ENCODE measurements around the gene GINM1. TPM values are rescaled to one million over a fixed set of nuclear protein-coding genes. Genes with fewer than 3 reads are reported as not detected.

Gene GINM1
- total RNA-seq, 1 experiment from 2014 or later = 31.7 TPM

DNA sequence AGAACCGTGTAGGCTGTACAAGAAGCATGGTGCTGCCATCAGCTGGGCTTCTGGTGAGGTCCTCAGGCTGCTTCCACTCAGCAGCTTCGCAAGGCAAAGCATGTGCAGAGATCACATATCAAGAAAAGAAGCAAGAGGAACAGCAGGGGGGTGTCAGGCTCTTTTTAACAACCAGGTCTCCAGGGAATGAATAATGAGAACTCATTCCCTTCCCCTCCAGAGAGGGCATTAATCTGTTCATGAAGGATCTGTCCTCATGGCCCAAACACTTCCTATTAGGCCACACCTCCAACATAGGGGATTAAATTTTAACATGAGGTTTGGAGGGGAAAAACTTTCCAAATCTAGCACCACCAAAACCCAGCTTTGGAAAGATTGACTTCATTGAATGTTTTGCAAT is 20.0 kb downstream of the GINM1 start:
- ATAC-seq (no peak), DNase-seq (ENCODE audit: low read depth, low spot score) (no peak)
- BruUV-seq (replicated peaks) = no TSS peak
- Histone ChIP-seq H3K27ac (ENCODE audit: low read length) (no peak overlapping the region), H3K4me3 (ENCODE audit: low read depth in 2 of 2, low read length in 2 of 2) (no peak overlapping the region), H3K36me3 (ENCODE audit: control insufficient read depth, insufficient read depth, low read length) (peaks cover 2% of the 10 kb centered on the region; the same call in 1 of the 2 replicates), H3K27me3 (ENCODE audit: control insufficient read depth, insufficient read depth, low read length) (no peaks in the 10 kb centered on the region), H3K4me1 (ENCODE audit: control insufficient read depth, insufficient read depth, low read length) (no peaks in the 10 kb centered on the region), H3K9me3 (ENCODE audit: control insufficient read depth, insufficient read depth, low read depth, low read length) (no peaks in the 10 kb centered on the region)
- in situ Hi-C loops (cut with HindIII; ENCODE audit: low pct_unique_long_range_greater_than_20kb, low sequenced_read_pairs) = no loop called here
- POLR2A ChIA-PET = interaction anchor here (0.5 kb wide), 1 partner anchor 9 kb away, joined by 4 read pairs; no protein-coding TSS in a partner anchor
- CTCF ChIA-PET = no interaction called here
- intact Hi-C loops (cut with micrococcal nuclease; ENCODE audit: unreplicated experiment) = no loop called here
- TF ChIP-seq SIN3A (IDR thresholded peaks at IDR 0.05; ENCODE audit: borderline replicate concordance, insufficient read depth, low read depth, low read length) (no peak), POLR2AphosphoS5 (IDR thresholded peaks at IDR 0.05; ENCODE audit: low read depth, low read length) (no peak), TCF7L2 (IDR thresholded peaks at IDR 0.05; ENCODE audit: low read depth, low read length) (no peak)
- TF ChIP-seq, protein P1, sequence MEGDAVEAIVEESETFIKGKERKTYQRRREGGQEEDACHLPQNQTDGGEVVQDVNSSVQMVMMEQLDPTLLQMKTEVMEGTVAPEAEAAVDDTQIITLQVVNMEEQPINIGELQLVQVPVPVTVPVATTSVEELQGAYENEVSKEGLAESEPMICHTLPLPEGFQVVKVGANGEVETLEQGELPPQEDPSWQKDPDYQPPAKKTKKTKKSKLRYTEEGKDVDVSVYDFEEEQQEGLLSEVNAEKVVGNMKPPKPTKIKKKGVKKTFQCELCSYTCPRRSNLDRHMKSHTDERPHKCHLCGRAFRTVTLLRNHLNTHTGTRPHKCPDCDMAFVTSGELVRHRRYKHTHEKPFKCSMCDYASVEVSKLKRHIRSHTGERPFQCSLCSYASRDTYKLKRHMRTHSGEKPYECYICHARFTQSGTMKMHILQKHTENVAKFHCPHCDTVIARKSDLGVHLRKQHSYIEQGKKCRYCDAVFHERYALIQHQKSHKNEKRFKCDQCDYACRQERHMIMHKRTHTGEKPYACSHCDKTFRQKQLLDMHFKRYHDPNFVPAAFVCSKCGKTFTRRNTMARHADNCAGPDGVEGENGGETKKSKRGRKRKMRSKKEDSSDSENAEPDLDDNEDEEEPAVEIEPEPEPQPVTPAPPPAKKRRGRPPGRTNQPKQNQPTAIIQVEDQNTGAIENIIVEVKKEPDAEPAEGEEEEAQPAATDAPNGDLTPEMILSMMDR (IDR thresholded peaks at IDR 0.05) = no peak
- TF ChIP-seq, protein P2, sequence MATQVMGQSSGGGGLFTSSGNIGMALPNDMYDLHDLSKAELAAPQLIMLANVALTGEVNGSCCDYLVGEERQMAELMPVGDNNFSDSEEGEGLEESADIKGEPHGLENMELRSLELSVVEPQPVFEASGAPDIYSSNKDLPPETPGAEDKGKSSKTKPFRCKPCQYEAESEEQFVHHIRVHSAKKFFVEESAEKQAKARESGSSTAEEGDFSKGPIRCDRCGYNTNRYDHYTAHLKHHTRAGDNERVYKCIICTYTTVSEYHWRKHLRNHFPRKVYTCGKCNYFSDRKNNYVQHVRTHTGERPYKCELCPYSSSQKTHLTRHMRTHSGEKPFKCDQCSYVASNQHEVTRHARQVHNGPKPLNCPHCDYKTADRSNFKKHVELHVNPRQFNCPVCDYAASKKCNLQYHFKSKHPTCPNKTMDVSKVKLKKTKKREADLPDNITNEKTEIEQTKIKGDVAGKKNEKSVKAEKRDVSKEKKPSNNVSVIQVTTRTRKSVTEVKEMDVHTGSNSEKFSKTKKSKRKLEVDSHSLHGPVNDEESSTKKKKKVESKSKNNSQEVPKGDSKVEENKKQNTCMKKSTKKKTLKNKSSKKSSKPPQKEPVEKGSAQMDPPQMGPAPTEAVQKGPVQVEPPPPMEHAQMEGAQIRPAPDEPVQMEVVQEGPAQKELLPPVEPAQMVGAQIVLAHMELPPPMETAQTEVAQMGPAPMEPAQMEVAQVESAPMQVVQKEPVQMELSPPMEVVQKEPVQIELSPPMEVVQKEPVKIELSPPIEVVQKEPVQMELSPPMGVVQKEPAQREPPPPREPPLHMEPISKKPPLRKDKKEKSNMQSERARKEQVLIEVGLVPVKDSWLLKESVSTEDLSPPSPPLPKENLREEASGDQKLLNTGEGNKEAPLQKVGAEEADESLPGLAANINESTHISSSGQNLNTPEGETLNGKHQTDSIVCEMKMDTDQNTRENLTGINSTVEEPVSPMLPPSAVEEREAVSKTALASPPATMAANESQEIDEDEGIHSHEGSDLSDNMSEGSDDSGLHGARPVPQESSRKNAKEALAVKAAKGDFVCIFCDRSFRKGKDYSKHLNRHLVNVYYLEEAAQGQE (IDR thresholded peaks at IDR 0.05; ENCODE audit: insufficient read depth in 1 of 2, low read depth in 2 of 2, low read length in 1 of 2) = no peak

DNA sequence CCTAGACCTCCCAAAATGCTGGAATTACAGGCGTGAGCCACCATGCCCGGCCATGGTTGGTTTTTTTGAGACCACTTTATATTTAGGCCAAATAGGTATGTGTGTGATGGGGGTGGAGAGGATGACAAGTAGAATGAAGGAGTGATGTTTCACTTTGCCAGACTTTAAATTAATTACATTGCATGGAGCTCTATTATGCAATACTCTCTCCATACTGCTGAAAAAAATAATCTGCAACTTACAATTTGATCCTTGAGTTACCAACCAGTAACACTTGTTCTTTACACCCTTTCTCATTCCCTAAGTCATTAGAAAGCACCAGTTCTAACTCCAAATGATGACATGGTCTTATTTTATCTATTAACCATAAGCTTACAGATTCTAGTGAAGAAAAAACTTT is 26.8 kb downstream of the GINM1 start:
- Histone ChIP-seq H3K36me3 (ENCODE audit: control insufficient read depth, insufficient read depth, low read length) (peaks cover 14% of the 10 kb centered on the region; the same call in 1 of the 2 replicates), H3K27ac (ENCODE audit: low read length) (no peak overlapping the region), H3K9me3 (ENCODE audit: control insufficient read depth, insufficient read depth, low read depth, low read length) (no peaks in the 10 kb centered on the region), H3K27me3 (ENCODE audit: control insufficient read depth, insufficient read depth, low read length) (no peaks in the 10 kb centered on the region), H3K4me1 (ENCODE audit: control insufficient read depth, insufficient read depth, low read length) (no peaks in the 10 kb centered on the region), H3K4me3 (ENCODE audit: low read depth in 2 of 2, low read length in 2 of 2) (no peak overlapping the region)
- DNase-seq (ENCODE audit: low read depth, low spot score) = no peak
- intact Hi-C loops (cut with micrococcal nuclease; ENCODE audit: unreplicated experiment) (no loop called here), in situ Hi-C loops (cut with HindIII; ENCODE audit: low pct_unique_long_range_greater_than_20kb, low sequenced_read_pairs) (no loop called here)
- ATAC-seq = no peak
- no TSS peak for BruUV-seq (replicated peaks)
- CTCF ChIA-PET = no interaction called here
- POLR2A ChIA-PET = interaction anchor here (0.6 to 0.7 kb wide), 2 partner anchors 14 to 20 kb away, joined by 3 to 4 read pairs; no protein-coding TSS in a partner anchor
- TF ChIP-seq, protein P2 (IDR thresholded peaks at IDR 0.05; ENCODE audit: insufficient read depth in 1 of 2, low read depth in 2 of 2, low read length in 1 of 2) = no peak
- TF ChIP-seq, protein P1 (IDR thresholded peaks at IDR 0.05) = no peak
- TF ChIP-seq SIN3A (IDR thresholded peaks at IDR 0.05; ENCODE audit: borderline replicate concordance, insufficient read depth, low read depth, low read length) (no peak), TCF7L2 (IDR thresholded peaks at IDR 0.05; ENCODE audit: low read depth, low read length) (no peak), POLR2AphosphoS5 (IDR thresholded peaks at IDR 0.05; ENCODE audit: low read depth, low read length) (no peak)
